Esophagus muscularis mucosa (tissue), 4 donors: ENCODE data around the gene TRIM34.

Experiments
- EP300 ChIP-seq: sonication (generic); formaldehyde crosslinking; IDR thresholded peaks from one replicate; pipeline ENCODE4 v1.6.1; 2017; ENCODE audit warnings: antibody characterized with exemption
- POLR2A ChIP-seq: fragments of 450-650 bp; IDR thresholded peaks from one replicate; pipeline ENCODE4 v1.6.1; 2017; ENCODE audit warnings: antibody characterized with exemption, moderate library complexity, mild to moderate bottlenecking, low read depth
- TF ChIP-seq, protein P1 (sequence below), 3 experiments: fragments of 200-600 bp in 2 of 3; fragments of 450-650 bp in 1 of 3; sonication (generic) in 2 of 3; IDR thresholded peaks; one replicate each; pipeline ENCODE4 v1.5.1; 2017 to 2019; ENCODE audit warnings: antibody characterized with exemption in 3 of 3, mild to moderate bottlenecking in 2 of 3, moderate library complexity in 1 of 3

DNA sequence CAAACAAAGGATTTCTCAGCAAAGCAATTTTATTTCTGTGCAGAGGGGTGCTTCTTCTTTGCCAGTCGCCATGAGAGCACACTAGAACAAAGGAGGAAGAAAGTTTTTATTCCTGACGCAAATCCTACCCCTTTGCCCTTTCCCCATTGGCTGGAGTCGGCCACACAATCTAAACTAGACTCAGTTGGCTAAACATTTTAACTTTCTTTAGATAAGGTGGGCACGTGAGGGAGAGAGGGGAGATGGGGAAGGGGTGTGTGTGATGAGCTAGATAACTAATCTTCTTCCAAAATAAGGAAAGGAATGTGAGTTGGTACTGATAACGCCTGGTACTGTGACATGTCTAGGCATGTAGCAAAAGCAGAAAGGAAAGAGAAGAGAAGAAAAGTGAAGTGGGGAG lies 65.4 kb downstream of the TRIM34 start:
- no peak for TF ChIP-seq POLR2A
- TF ChIP-seq, protein P1, sequence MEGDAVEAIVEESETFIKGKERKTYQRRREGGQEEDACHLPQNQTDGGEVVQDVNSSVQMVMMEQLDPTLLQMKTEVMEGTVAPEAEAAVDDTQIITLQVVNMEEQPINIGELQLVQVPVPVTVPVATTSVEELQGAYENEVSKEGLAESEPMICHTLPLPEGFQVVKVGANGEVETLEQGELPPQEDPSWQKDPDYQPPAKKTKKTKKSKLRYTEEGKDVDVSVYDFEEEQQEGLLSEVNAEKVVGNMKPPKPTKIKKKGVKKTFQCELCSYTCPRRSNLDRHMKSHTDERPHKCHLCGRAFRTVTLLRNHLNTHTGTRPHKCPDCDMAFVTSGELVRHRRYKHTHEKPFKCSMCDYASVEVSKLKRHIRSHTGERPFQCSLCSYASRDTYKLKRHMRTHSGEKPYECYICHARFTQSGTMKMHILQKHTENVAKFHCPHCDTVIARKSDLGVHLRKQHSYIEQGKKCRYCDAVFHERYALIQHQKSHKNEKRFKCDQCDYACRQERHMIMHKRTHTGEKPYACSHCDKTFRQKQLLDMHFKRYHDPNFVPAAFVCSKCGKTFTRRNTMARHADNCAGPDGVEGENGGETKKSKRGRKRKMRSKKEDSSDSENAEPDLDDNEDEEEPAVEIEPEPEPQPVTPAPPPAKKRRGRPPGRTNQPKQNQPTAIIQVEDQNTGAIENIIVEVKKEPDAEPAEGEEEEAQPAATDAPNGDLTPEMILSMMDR (IDR thresholded peaks at IDR 0.05) = no peak
- TF ChIP-seq EP300 = no peak
